ENCODE data around the gene GRK3.
"Not testable (repeated sequence)": the region's sequence is repeated elsewhere in the genome, so short reads cannot be mapped to it uniquely, and the experiment has no call there.

Gene GRK3

GRCh38 chr22:25704701-25705100 lies 140.2 kb downstream of the GRK3 start:
- DNase-seq, result no peak

DNA sequence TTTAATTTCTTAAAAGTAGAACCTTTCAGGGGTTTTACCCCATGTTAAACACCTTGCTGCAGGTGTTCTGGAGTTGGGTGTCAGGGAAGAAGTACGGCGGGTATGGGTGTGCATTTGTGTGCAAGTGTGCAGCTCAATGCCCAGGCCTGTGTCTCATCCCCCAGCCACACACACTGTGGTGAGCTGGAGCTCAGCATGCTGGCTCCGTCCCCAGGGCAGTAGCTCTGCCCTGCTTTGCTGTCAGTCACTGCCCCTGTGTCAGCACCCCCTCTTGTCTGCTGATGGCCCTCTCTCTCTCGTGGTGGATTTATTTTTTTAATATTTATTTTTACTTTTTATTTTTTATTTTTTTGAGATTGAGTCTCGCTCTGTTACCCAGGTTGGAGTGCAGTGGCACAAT lies 141.7 kb downstream of the GRK3 start:
- no peak for DNase-seq

- DNase-seq, result not testable (repeated sequence)
These were observed 144.0 kb downstream of the GRK3 start for GRCh38 chr22:25708430-25708829.

- no peak for DNase-seq
These were observed 145.3 kb downstream of the GRK3 start for GRCh38 chr22:25709758-25710157.

GRCh38 chr22:25710501-25710900 lies 146.0 kb downstream of the GRK3 start:
- DNase-seq, result no peak

DNA sequence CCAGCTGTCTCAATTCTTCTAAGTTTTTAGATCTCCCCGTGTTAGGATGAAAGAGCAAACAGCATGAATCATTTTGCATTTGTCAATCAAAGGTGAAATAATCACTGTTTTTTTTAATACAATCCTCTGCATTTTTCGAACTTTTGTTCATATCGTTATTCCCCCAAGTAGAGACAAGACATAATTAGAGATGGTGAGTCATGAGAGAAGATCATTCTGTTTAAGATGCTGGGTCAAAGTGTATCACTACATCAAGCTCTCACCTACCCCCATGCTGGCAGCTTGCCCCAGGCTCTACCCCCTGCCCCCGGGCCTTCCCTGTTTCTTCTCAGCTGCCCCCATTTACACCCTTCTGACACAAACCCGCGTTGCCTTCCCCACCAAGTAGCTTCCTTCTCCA lies 147.0 kb downstream of the GRK3 start:
- DNase-seq, result no peak

DNA sequence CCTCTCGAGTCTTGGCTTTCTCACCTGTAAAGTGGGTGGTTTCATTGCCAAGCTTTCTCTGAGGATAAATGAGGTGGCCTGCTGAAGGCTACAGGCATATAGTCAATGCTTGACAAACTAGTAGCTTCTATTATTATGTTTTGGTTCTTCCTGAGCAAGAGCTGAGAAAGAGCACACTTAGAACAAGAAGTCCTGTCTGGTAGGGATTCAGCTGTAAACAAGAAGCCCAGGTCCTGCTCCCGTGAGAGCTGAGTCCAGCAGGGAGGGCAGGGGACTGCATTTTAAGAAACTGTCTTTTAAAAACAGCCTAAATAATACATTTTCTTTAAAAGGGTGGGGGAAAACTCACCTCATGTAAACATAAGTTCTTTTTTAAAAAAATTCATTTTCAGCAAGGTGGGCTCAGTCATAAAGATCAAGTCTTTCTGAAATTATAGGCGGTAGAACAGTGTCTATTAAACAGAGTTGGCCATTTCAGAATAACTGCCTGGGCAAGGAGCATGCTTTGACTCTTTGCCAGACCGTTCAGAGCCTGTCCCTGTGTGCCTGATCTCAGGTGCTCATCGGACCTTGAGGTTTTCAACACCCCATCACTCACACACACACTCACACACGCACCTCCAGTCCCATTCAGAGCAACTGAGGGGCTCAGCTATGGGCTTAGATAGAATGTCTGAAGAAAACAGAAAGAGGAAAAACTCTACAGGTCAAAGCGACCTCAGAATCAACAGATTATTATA lies 148.4 kb downstream of the GRK3 start:
- no peak for DNase-seq

DNA sequence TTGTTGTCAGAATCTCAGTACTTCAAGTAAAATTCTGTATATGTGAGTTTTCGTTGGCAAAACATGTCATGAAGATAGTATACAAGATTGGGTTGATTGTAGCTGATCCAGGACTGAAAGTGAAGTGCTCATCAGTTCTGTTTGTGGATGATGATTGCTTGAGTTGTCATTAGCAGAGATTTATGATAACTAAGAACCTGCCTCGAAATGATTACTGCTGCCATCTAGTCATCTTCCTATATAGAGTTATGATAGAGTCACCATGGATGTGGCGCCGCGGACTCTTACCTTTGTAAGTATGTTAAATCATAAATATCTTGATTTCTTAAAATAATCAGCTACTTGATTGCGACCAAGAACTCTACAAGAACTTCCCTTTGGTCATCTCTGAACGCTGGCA lies 149.6 kb downstream of the GRK3 start:
- DNase-seq, result no peak

DNA sequence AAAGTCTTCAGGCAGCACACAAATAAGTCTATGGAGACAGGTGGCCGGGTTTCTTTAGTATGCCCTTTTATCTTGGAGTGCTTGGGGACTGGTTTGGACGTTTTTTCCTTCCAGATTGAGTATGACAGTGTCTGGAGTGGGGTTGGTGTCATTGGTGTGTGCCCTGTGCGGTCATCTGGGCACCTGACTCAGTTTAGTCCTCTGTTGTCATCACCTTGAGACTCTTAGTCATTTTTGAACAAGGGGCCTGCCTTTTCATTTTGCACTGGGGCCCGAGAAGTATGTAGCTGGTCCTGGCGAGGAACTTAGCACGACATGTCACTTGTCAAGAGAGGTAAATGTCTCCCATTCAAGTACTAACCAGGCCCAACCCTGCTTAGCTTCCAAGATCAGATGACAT lies 150.3 kb downstream of the GRK3 start:
- no peak for DNase-seq

- no peak for DNase-seq
These were observed 152.2 kb downstream of the GRK3 start for GRCh38 chr22:25716637-25717036.

DNA sequence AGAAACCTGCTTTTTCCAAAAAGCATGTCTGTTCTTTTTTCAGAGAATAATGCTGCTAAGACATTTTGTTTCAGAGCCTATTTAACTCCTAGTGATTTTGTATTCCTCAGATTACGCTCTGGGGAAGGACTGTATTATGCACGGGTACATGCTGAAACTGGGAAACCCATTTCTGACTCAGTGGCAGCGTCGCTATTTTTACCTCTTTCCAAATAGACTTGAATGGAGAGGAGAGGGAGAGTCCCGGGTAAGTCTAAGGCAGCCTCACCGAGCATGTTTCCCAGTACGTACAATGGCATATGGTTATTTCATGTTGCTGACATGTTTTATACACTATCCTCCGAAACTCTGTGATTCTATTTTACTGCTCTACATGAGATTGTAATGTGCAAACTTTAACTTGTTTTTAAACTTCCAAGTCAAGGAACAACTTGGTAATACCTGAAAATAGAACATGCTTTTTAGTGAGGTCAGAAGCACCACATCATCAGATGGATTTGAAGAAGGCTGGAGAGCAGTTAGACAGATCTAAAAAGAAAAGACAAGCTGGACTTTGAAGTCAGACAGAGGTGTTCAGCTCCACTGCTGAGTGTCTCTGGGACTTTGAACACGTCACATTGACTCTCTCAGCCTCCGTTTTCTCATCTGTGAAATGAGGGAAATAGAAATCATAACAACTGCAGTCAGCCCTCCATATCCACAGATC lies 153.8 kb downstream of the GRK3 start:
- DNase-seq, result no peak

DNA sequence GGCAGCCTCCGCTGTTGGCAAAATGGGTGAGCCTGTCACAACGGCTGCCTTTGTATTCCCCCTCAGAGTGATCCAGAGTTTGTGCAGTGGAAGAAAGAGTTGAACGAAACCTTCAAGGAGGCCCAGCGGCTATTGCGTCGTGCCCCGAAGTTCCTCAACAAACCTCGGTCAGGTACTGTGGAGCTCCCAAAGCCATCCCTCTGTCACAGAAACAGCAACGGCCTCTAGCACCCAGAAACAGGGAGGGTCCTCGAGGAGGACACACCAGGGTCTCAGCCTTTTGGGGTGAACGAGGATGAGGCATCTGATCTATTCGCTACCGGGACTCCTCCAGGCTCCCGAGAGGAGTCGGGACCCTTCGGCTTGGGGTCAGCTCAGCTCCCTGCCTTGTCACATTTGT lies 157.7 kb downstream of the GRK3 start:
- no peak for DNase-seq

DNA sequence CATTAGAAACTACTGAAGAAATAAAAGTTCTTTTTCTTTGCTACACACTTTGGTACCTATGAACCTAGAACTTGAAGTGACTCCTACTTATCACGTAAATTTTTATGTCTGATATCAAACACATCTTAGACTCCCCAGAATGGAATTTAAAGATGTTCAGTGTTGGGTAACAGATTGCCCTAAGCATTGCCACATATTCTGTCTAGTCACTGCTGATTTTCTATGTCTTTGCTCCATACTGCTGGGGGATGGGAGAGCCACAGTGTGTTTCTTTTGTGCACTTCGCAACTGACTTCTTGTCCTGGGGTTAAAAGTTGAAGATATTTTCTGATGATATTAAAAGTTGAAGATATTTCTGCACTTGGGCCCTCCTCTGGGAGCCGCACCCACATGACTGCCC lies 158.2 kb downstream of the GRK3 start:
- no peak for DNase-seq

- DNase-seq, result no peak
These were observed 161.8 kb downstream of the GRK3 start for GRCh38 chr22:25726241-25726640.

GRCh38 chr22:25728071-25728470 lies 163.6 kb downstream of the GRK3 start:
- DNase-seq, result no peak

- no peak for DNase-seq
These were observed 164.8 kb downstream of the GRK3 start for GRCh38 chr22:25729016-25729995.

DNA sequence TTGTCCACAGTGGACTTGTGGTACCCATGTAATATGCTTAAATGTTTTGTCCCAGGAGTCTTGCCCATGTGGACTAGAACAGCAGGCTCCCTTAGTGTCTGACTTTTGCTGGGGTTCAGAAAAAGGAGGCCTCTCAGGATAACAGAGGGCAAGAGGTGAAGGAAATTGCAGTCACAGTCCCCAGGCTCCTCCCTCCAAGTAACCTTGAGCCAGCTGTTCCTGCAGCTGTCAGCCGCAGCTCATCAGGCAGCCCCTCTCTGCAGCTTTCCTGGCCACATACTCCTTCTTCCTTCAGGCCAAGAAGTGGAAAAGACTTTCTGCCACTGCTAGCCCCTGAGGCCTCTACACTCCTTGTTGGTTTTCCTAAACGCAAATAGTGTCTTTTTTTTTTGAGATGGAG lies 171.2 kb downstream of the GRK3 start:
- DNase-seq, result no peak

DNA sequence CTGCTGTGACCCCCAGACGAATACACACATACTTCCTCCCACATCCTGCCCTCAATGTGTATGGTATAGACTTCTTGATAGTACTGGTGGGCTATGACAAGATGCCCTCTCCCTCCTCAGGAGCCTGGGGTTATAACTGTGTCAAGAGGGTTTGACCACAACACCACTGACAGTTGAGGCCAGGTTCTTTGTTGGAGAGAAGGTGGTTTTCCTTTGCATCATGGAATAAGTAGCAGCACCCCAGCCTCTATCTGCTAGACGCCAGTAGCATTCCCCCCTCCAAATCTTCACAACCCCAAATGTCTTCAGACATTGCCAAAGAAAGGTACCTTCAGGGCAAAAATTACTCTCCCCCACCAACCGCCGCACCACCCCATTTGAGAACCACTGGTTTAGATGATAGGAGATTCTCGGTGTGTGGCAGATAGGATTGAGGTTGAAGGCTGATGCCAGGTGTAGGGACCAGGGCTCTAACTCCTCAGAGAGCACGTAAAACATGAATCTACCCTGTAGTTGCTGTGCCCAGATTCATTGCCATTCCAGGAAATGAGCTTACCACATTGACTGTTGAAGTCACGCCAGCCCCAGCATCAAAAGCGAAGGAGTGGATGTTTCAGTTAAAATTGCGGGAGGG lies 172.0 kb downstream of the GRK3 start:
- no peak for DNase-seq

DNA sequence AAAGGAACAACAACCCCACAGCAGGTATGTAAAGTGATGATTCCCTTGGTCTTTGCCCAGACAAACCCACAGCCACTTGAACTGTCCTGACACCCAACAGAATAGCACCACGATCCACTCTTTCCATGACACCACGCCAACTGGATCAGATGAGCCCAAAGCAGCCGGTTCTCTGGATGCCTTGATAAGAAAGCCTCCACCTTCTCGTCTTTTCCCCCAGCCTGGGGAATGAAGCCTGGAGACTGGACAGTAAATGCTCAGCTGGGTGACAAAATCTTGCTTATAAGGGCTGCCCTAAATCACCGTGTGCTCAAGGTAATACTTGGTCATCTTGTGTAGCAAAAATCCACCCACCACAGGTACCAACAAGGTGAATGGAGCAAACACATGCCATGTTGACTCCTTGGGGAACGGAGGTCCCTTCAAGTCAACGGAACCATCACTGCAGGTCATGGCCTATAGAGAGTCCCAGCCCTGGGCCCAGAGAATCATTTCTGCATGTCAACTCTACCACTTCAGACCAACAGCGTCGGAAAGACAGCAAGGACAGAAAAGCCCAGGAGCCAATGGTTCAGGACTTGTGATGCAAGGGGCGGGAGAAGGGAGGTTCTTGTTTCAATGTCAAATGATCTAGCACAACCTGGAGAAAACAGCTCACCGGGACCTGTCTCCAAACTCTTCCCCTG lies 175.3 kb downstream of the GRK3 start:
- no peak for DNase-seq

GRCh38 chr22:25741692-25742626 lies 177.5 kb downstream of the GRK3 start, which contains the start of gene MYO18B:
TSS of gene MYO18B (plus strand) at chr22:25742188. CDS start at chr22:25761093, 18,905 bp downstream.
- no peak for DNase-seq
